ENCODE results near the gene FAM13A. TPM values are rescaled to one million over a fixed set of nuclear protein-coding genes. Genes with fewer than 3 reads are reported as not detected.

Gene FAM13A
- total and polyA plus RNA-seq, 2 of the 4 experiments (the other 2 are of a cell fraction) = 13.1 to 22.0 TPM

DNA sequence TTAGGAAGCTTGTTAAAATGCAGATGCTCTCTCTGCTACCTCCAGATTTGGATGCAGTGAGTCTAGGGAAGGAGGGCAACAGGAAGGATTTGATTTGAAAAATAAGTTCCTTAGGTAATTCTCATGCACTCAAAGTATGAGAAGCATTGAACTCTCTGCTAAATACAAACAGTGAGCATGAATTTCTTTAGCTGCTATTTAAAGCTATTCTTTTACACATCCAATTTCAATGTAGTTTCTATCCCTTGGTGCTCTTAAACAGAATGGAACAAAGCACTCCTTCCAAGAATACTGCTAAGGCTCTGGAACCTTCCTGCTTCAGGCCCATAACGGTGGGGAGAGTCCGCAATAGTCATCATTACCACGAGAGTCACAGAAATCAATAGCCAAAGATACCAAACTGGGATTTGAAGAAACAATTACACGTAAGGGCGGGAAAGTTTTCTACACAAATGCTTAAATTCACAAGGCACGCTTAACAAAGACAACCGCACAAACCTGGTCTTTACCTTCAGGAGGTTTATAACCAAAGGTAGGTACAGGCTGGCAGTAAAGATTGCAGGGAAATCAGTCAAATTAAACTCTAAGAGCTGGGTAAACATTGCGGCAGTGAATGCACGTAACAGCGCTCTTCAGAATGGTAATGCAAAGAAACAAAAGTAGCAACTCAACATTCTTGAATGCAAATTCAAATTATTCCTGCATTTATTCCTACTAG, 236.1 kb downstream of the FAM13A start (continued):
- TF ChIP-seq RAD21 (IDR thresholded peaks at IDR 0.05; ENCODE audit: low read length) (no peak), MAFK (IDR thresholded peaks at IDR 0.05; ENCODE audit: low read depth, low read length) (no peak), BHLHE40 (IDR thresholded peaks at IDR 0.05; ENCODE audit: low read depth, low read length) (no peak)

Measured in IMR-90 (cell line).